GM12864 (cell line): ENCODE results near the gene WNT9A.

Experiments
- DNase-seq: peaks from one replicate; pipeline ENCODE4 v3.0.0-alpha.2; 2011; ENCODE audit warnings: low read depth
- H3K4me3 ChIP-seq: 2 replicates; pipeline ENCODE4 v1.5.1; 2011; ENCODE audit warnings: mild to moderate bottlenecking, low read depth, low read length, control low read depth
- TF ChIP-seq, protein P1 (sequence below): IDR thresholded peaks from 2 replicates; pipeline ENCODE4 v1.5.1; 2011; ENCODE audit warnings: low read depth, mild to moderate bottlenecking, moderate library complexity, low read length, control low read depth, inconsistent platforms; ENCODE audit errors: missing control alignments

The WNT9A gene

DNA sequence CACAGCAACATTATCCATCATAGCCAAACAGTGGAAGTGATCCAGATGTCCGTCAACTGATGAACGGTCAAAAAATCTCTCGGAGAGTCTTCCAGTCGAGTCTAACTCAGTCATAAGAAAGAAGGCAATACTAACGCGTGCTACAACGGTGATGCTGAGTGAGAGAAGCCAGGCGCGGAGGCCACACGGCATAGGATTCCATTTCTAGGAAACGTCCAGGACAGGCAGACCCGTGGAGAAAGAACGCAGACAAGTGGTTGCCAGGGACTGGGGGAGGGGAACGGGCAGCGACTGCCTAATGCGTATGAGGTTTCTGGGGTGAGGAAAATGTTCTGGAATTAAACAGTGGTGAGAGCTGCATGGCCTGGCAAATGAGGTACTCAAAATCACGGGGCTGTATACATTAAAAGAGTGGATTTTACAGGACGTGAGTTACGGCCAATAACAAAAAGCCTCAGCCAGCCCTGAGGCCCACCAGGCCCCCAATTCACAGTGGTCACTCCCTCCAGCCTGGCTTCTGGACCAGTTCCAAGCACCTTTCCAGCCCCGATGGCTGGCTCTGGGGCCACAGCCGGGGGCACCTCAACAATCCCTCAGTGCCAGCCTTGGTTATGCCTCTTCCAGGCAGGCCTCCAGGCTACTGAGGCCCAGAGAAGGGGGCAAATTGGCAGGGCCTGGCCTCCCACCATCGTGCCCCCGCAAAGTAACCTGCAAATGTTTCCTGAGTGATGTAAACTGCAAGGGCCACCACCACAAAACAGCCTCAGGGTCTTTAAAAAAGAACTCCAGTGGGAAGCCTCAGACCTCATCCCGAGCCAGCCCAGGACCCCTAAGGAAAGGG is 3.4 kb downstream of the WNT9A start:
- no peak overlapping the region for H3K4me3 ChIP-seq
- no peak for DNase-seq
- TF ChIP-seq, protein P1, sequence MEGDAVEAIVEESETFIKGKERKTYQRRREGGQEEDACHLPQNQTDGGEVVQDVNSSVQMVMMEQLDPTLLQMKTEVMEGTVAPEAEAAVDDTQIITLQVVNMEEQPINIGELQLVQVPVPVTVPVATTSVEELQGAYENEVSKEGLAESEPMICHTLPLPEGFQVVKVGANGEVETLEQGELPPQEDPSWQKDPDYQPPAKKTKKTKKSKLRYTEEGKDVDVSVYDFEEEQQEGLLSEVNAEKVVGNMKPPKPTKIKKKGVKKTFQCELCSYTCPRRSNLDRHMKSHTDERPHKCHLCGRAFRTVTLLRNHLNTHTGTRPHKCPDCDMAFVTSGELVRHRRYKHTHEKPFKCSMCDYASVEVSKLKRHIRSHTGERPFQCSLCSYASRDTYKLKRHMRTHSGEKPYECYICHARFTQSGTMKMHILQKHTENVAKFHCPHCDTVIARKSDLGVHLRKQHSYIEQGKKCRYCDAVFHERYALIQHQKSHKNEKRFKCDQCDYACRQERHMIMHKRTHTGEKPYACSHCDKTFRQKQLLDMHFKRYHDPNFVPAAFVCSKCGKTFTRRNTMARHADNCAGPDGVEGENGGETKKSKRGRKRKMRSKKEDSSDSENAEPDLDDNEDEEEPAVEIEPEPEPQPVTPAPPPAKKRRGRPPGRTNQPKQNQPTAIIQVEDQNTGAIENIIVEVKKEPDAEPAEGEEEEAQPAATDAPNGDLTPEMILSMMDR, result no peak

DNA sequence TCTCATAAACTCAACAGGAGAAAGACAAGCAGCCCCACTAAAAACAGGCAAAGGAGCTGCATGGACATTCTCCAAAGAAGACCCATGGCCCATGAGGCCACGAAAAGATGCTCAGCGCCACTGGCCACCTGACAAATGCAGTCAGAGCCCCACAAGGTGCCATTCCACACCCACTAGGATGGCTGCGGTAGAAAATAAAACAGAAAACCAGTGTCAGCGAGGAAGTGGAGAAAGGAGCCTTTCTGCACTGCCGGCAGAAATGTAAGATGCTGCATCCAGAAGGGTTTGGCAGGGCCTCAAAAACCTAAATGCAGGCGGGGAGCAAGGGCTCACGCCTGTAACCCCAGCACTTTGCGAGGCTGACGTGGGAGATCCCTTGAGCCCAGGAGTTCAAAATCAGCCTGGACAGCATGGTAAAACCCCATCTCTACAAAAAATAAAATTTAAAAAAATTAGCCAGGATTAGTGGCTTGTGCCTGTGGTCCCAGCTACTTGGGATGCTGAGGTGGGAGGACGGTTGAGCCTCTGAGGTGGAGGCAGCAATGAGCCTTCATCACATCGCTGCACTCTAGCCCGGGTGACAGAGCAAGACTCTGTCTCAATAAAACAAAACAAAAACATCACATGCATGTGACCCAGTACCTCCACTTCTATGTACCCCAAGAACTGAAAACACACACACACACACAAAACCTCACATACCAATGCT is 4.2 kb downstream of the WNT9A start:
- no peak for DNase-seq
- TF ChIP-seq, protein P1, result no peak
- H3K4me3 ChIP-seq, result no peak overlapping the region

DNA sequence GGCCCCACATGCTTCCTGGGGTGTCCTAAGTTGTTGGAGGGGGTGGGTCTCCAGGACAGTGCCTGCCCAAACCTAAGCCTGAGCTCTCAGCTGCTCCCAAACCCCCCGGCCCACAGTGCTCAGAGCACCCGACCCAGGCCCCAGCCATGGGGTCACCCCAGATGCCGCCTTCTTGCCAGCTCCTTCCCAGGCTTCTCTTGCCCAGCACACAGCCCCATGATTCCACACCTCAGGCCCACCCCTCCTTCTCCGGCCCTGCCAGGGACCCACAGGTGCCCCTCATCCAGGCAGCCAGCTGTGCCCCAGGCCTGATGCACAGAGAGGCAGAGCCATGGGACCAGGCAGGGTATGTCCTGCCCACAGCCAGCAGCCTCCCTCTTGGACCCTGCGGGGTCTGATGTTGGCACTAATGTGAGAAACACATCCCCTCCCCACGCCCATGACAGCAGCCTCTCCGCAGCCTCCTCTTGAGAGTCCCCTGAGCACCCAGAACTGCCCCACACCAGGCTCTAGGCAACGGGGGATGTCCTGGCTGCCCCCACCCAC is 4.9 kb downstream of the WNT9A start:
- no peak for DNase-seq
- no peak overlapping the region for H3K4me3 ChIP-seq
- TF ChIP-seq, protein P1, result no peak

DNA sequence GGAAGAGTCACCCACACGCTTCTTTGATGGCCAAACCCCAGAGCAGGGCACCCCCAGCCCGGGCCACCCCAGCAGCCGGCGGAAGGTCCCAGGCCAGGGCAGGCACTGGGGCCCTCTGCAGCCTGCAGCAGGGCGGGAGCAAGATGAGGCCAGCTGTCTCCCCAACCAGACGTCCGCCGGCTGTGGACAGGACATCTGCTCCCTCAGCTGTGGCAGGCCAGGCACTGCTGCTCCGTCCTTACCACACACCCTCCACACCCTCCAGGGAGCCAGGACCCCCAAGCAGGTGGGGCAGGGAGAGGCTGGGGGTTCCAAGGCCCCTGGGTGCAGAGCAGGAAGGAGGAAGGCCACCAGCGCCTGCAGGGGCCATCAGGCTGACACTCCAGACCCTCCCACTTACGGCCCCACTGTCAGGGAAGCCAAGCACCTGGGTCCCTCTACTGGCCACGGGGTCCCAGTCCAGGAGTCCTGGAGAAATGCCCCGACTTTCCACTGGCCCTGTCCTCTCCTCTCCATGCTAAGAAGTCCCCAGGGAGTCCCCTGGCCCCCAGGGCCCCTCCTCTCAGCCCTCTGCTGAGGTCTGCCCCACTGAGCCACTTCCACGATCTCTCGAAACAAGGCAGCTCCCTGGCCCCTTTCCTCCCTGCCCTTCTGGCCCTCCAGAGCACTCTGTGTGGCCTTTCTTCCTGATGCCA is 5.6 kb downstream of the WNT9A start:
- TF ChIP-seq, protein P1, result no peak
- H3K4me3 ChIP-seq, result no peak overlapping the region
- no peak for DNase-seq

DNA sequence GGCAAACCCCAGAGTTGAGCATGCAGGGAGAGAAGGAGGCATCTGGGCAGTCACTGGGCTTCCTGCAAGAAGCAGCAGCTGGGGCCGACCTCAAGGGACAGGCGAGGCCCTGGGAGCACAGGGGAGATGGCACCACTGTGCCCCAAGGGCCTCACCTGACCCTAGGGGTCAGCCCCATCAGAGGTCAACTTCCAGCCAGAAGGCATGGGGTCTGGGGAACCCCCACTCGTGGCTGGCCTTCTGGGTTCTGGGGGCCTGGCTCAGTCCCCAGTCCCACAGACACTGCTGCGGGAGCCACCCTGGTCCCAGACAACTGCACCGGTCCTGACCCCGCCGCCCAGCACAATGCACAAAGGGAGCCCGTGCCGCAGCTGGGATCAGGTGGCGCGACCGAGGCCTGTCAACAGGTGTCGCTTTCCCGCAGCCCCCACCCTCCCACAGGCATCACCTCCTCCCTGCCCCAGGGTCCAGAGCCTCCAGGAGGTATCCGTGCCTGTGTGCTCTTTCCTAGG is 6.2 kb downstream of the WNT9A start:
- TF ChIP-seq, protein P1, result no peak
- DNase-seq, result no peak
- H3K4me3 ChIP-seq, result no peak overlapping the region

DNA sequence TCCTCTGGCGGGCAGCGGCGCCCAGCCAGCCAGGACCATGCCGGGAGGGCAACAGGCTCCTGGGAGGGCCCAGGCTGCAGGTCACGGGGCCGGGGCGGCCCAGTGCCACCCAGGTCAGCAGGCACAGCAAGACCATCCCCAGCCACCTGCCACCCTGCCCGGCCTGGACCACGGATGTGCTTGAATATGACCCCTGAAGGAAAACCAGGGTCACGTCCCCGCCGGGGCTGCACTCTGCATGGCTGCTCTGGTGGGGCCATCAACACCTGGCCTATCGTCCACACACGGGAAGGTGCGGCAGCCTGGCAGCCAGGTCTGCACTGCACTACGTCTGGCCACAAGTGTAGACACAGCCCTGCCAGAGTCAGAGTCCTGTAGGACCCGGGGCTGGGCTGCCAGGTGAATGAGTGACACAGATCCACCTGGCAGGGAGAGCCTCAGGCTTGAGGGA is 6.9 kb downstream of the WNT9A start:
- H3K4me3 ChIP-seq, result no peak overlapping the region
- TF ChIP-seq, protein P1, result no peak
- no peak for DNase-seq
